HG03039 (cell line): ENCODE measurements around the gene QKI.
A peak's percentile ranks its signal among the peaks of the same experiment; 100 is the strongest.
"Not testable (repeated sequence)": the region's sequence is repeated elsewhere in the genome, so short reads cannot be mapped to it uniquely, and the experiment has no call there.

Source experiments
- ATAC-seq: cut with Tn5 transposase; IDR thresholded peaks from one replicate; pipeline ENCODE4 v1.9.1; 2021; ENCODE audit warnings: mild to moderate bottlenecking, moderate library complexity; ENCODE audit not compliant: unreplicated experiment

QKI gene

GRCh38 chr6:163414117-163414945 is at the start of gene QKI:
Gene QKI (plus strand): TSS chr6:163414718. CDS start chr6:163415194, 476 bp downstream.
- ATAC-seq: peak; percentile 34

- no peak for ATAC-seq
These were observed 48.2 kb upstream of the QKI start for GRCh38 chr6:163366288-163366687.

GRCh38 chr6:163367497-163368183 is 46.9 kb upstream of the QKI start:
- ATAC-seq: no peak

DNA sequence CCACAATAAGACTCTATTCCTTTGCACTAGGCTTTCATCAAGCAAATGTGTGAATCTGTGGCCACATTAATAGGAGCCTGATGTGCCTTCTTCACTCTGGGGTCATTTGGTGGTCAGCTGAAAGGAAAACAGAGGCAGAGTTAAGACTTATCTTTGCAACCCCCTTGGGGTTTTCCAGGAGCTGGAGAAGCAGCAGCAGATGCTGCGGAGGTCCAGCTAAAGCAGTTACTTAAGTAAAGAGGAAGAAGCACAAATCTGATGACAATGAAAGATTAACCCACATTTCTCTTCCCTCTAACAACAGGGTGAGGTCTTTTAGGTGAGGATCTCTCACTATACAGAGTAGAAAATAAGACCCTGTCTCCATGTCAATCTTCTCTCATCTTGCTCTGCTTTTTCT is 45.4 kb upstream of the QKI start:
- no peak for ATAC-seq

- ATAC-seq: no peak
These were observed 44.7 kb upstream of the QKI start for GRCh38 chr6:163369628-163370365.

DNA sequence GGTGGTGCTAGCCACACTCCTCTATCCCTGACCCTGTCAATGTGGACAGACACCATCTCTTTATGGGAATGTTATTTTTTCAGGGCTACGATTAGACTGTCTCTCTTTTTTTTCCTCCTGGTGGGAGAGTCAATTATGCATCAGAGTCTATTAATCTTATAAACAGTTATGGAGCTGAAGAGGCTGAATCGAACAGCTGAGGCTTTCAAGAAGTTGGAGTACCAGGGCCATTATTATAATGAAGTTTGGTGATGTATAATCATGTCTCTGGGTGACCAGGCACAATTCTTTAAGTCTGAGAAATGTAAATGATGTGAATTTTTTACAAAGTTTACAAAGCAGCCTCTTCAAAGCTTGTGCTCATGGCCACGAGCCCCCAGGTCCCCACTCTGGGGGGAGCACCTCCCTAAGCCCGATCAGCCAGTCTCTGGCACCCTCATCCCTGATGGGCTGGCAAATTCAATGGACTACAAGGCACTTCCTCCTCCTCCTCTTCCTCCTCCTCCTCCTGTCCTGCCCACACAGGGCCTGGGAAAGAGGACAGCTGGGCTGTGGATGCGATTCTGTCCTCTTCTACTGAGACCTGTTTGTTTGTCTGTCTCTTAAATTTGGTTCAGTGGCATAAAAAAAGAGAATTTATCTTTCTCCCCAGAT is 43.9 kb upstream of the QKI start:
- no peak for ATAC-seq

- no peak for ATAC-seq
These were observed 43.4 kb upstream of the QKI start for GRCh38 chr6:163371129-163371528.

GRCh38 chr6:163373240-163373639 is 41.3 kb upstream of the QKI start:
- ATAC-seq: no peak

DNA sequence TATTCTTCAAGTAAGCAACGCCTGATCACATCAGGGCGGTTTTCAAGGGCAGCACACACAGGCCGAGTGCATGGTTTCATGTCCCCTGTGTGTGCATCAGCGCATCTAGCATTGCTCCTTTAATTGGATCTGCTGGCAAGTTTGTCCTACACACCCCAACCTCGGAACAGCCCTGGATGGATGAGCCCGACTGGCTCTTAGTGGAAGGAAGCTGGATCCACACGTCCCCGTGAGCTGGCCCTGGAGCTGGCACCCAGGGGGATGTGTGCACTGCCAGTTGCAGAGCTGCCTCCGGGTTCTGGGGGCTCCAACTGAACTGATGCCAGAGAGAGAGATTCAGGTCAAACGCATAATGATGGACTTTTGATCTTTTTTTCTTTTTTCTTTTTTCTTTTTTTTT is 39.2 kb upstream of the QKI start:
- ATAC-seq: no peak

- no peak for ATAC-seq
These were observed 38.3 kb upstream of the QKI start for GRCh38 chr6:163376187-163376586.

DNA sequence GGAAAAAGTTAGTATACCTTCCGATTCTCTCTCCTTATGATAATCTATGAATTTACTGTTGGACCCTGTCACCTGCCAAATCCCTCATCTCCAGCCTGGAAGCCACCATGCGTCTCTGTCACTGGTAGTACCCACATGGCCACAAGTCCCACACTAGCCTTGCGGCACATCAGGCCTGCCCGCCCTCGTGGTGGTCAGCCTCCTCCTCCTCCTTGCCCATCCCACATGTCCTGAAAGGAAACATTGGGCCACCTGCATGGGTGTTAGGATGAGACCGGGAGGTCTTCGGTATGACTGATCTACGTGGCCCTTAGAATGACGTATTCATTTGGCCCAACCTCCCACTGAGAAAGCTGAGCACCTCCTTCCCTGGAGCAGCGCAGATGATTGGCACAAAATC is 37.0 kb upstream of the QKI start:
- ATAC-seq: no peak

- no peak for ATAC-seq
These were observed 34.3 kb upstream of the QKI start for GRCh38 chr6:163380216-163380615.

DNA sequence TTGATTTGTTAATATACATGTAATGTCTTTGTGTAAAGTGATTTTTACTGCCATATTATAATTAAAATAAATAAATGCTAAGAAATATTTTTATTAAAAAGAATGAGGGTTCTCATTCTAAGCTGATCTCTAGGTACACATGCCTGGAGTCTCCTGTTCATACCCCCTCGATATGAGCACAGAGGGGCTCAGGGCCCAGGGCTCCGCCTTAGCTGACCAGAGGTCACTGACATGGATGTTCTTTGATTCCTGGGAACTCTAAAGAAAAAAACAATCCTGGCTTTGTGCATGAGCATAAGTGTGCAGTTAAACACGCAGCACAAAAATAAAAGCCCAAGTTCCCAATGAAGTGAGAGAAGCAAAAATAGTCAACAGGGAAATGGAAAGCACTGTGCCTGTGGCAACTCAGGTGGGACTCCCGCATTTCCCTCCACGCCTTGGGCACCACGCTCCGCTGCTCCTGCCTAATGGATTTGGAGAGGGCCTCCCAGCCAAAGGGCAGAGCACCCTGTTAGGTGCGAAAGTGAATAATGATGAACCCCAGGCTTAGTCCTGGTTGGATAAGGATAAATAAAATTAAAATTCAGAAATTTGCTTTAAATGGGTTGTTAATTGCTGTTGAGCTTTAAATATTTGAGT is 33.3 kb upstream of the QKI start:
- no peak for ATAC-seq

DNA sequence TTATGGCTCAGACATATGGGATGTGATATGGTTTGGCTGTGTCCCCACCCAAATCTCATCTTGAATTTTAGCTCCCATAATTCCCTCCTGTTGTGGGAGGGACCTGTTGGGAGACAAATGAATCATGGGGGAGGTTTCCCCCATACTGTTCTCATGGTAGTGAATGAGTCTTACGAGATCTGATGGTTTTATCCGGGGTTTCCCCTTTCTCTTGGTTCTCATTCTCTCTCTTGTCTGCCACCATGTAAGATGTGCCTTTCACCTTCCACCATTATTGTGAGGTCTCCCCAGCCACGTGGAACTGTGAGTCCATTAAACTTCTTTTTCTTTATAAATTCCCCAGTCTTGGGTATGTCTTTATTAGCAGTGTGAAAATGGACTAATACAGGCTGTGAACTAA is 31.1 kb upstream of the QKI start:
- ATAC-seq: not testable (repeated sequence)

DNA sequence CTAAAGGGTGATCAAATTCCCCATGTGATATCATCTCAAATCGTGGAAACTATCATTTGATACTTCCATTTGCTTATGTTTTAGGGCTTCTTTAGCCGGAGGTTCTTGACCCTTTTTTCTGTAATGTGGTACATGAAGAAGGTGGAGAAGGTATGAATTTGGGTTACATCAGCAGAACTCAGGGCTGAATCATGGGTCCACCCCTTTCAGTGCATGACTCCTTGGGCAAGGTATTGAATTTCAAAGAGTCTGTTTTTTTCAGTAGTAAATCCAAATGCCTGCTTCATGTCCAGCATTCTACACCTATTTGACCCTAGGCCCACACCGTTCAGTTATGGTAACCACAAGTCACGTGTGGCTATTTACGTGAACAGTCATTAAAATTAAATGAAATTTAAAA is 30.6 kb upstream of the QKI start:
- no peak for ATAC-seq

GRCh38 chr6:163384510-163384909 is 30.0 kb upstream of the QKI start:
- ATAC-seq: no peak

DNA sequence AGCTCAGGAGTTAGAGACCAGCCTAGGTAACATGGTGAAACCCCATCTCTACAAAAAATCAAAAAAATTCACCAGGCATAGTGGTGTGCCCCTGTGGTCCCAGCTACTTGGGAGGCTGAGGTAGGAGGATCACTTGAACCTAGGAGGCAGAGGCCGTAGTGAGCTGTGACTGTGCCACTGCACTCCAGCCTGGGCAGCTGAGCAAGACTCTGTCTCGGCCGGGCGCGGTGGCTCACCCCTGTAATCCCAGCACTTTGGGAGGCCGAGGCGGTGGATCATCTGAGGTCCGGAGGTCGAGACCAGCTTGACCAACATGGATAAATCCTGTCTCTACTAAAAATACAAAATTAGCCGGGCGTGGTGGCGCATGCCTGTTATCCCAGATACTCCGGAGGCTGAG is 29.0 kb upstream of the QKI start:
- ATAC-seq: not testable (repeated sequence)

DNA sequence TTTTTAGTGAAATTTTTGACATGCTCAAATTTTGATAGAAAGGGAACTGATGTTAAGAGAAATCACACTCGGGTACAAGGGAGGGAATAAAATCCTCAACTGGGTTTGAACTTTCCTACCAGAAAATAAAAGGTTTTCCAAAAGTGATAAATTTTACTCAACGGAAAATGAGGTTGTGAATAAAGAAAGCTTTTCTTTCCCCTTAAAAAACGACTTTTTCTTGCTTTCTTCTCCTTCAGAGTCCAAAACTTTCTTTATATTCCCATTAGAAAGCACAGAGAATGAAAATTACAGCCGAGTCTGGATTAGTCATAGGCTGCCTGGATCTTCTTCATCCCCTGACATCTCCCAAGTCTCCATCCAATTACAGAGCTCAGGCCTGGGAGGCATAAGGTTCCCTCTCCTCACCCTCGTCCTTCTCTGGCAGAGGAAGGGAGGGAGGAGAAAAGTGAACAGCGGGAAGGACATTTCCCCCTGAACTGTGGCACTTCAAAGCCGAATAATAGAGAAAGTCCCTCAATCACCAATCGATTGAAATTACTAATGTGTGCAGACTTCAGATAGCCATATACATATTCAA is 28.1 kb upstream of the QKI start:
- ATAC-seq: no peak

- no peak for ATAC-seq
These were observed 27.2 kb upstream of the QKI start for GRCh38 chr6:163387317-163387716.

- ATAC-seq: no peak
These were observed 25.2 kb upstream of the QKI start for GRCh38 chr6:163389354-163389753.
